NCI-H345 (cell line): ENCODE results near the gene TNS3.
A peak's percentile ranks its signal among the peaks of the same experiment; 100 is the strongest.
"Not testable (repeated sequence)": the region's sequence is repeated elsewhere in the genome, so short reads cannot be mapped to it uniquely, and the experiment has no call there.

Experiments used
- DNase-seq: peaks from one replicate; lab custom pipeline; 2025; lab: John Stamatoyannopoulos, UW

TNS3 gene

GRCh38 chr7:47449810-47450590 lies 131.9 kb downstream of the TNS3 start:
- DNase-seq, result no peak

- no peak for DNase-seq
Measured at GRCh38 chr7:47448971-47449370, 132.9 kb downstream of the TNS3 start.

GRCh38 chr7:47447621-47448349 lies 134.1 kb downstream of the TNS3 start:
- no peak for DNase-seq

GRCh38 chr7:47446871-47447466 lies 134.9 kb downstream of the TNS3 start:
- DNase-seq, result no peak

GRCh38 chr7:47444376-47445098 lies 137.4 kb downstream of the TNS3 start:
- DNase-seq, result no peak

GRCh38 chr7:47443049-47443448 lies 138.9 kb downstream of the TNS3 start:
- DNase-seq, result no peak

GRCh38 chr7:47442605-47442865 lies 139.4 kb downstream of the TNS3 start:
- no peak for DNase-seq

GRCh38 chr7:47441796-47442604 lies 139.9 kb downstream of the TNS3 start:
- no peak for DNase-seq

- DNase-seq, result not testable (repeated sequence)
Measured at GRCh38 chr7:47441048-47441447, 140.9 kb downstream of the TNS3 start.

GRCh38 chr7:47440320-47440719 lies 141.6 kb downstream of the TNS3 start:
- DNase-seq, result no peak

- DNase-seq, result no peak
Measured at GRCh38 chr7:47439181-47439667, 142.7 kb downstream of the TNS3 start.

GRCh38 chr7:47438411-47439029 lies 143.4 kb downstream of the TNS3 start:
- DNase-seq, result no peak

GRCh38 chr7:47435889-47436312 lies 146.0 kb downstream of the TNS3 start:
- DNase-seq, result peak; percentile 13

- DNase-seq, result no peak
Measured at GRCh38 chr7:47433564-47433895, 148.4 kb downstream of the TNS3 start.

GRCh38 chr7:47432671-47433563 lies 149.0 kb downstream of the TNS3 start:
- DNase-seq, result no peak

- DNase-seq, result no peak
Measured at GRCh38 chr7:47430422-47430821, 151.5 kb downstream of the TNS3 start.

- DNase-seq, result peak; percentile 32
Measured at GRCh38 chr7:47428768-47429472, 153.0 kb downstream of the TNS3 start.

- peak; percentile 30 for DNase-seq
Measured at GRCh38 chr7:47428052-47428767, 153.7 kb downstream of the TNS3 start.
